GM12878 (cell line): ENCODE measurements around the gene AURKA.

Experiments
- EZH2 ChIP-seq: IDR thresholded peaks from 2 replicates; pipeline ENCODE4 v1.6.1; 2012; ENCODE audit warnings: low read depth, mild to moderate bottlenecking, control low read depth, inconsistent platforms, low read length, borderline replicate concordance; ENCODE audit not compliant: control insufficient read depth
- FOS ChIP-seq: IDR thresholded peaks from 3 replicates; pipeline ENCODE4 v1.6.1; 2011; ENCODE audit warnings: borderline replicate concordance; ENCODE audit not compliant: insufficient read length; ENCODE audit errors: extremely low read depth
- HDAC2 ChIP-seq: fragments of 200-600 bp; sonication (generic); IDR thresholded peaks from 2 replicates; pipeline ENCODE4 v1.6.1; 2017
- MAX ChIP-seq: IDR thresholded peaks from 2 replicates; pipeline ENCODE4 v1.6.1; 2012; ENCODE audit warnings: low read depth, low read length, improper control_type of control experiment
- POLR2AphosphoS5 ChIP-seq: IDR thresholded peaks from 2 replicates; pipeline ENCODE4 v1.6.1; 2011; ENCODE audit warnings: mild to moderate bottlenecking, low read length, inconsistent platforms
- RAD21 ChIP-seq: IDR thresholded peaks from 2 replicates; pipeline ENCODE4 v1.6.1; 2011; ENCODE audit warnings: mild to moderate bottlenecking, low read depth, low read length, moderate library complexity; ENCODE audit not compliant: insufficient read depth
- TF ChIP-seq, protein P1 (sequence below): IDR thresholded peaks from 2 replicates; pipeline ENCODE4 v1.6.1; 2012; ENCODE audit warnings: low read depth, low read length, improper control_type of control experiment

GRCh38 chr20:56352345-56353055, 39.5 kb downstream of the AURKA start:
- TF ChIP-seq POLR2AphosphoS5 (no peak), EZH2 (no peak), HDAC2 (no peak), RAD21 (no peak), FOS (no peak), MAX (no peak)
- TF ChIP-seq, protein P1, sequence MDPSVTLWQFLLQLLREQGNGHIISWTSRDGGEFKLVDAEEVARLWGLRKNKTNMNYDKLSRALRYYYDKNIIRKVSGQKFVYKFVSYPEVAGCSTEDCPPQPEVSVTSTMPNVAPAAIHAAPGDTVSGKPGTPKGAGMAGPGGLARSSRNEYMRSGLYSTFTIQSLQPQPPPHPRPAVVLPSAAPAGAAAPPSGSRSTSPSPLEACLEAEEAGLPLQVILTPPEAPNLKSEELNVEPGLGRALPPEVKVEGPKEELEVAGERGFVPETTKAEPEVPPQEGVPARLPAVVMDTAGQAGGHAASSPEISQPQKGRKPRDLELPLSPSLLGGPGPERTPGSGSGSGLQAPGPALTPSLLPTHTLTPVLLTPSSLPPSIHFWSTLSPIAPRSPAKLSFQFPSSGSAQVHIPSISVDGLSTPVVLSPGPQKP = no peak
